ELF-1 (cell line): Measurements from ENCODE around the gene RNU7-1.
A peak's percentile ranks its signal among the peaks of the same experiment; 100 is the strongest.

Experiments used
- DNase-seq: peaks from one replicate; pipeline ENCODE4 v3.0.0-alpha.2; 2016; ENCODE audit warnings: low read depth, low spot score

The RNU7-1 gene

GRCh38 chr12:6936636-6937480, 6.8 kb upstream of the RNU7-1 start:
- DNase-seq = peak; percentile 32

- DNase-seq = peak; percentile 98
Observed at GRCh38 chr12:6937481-6938352, 5.9 kb upstream of the RNU7-1 start.

DNA sequence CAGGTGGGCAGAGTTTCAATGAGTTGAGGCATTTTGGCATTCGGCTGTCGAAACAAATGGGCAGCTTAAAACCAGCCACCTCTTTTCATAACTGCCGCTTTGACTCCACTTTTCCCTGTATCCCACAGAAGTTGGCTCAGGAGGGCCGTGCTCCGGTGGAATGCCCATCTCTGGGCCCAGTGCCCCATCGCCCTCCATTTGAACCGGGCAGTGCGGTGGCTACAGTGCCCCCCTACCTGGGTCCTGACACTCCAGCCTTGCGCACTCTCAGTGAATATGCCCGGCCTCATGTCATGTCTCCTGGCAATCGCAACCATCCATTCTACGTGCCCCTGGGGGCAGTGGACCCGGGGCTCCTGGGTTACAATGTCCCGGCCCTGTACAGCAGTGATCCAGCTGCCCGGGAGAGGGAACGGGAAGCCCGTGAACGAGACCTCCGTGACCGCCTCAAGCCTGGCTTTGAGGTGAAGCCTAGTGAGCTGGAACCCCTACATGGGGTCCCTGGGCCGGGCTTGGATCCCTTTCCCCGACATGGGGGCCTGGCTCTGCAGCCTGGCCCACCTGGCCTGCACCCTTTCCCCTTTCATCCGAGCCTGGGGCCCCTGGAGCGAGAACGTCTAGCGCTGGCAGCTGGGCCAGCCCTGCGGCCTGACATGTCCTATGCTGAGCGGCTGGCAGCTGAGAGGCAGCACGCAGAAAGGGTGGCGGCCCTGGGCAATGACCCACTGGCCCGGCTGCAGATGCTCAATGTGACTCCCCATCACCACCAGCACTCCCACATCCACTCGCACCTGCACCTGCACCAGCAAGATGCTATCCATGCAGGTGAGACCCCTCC, 5.0 kb upstream of the RNU7-1 start:
- no peak for DNase-seq

GRCh38 chr12:6939191-6939540, 4.5 kb upstream of the RNU7-1 start:
- no peak for DNase-seq

GRCh38 chr12:6941267-6941666, 2.3 kb upstream of the RNU7-1 start:
- no peak for DNase-seq

- DNase-seq = no peak
Observed at GRCh38 chr12:6941782-6942181, 1.8 kb upstream of the RNU7-1 start.

- DNase-seq = no peak
Observed at GRCh38 chr12:6942331-6942665, 1.3 kb upstream of the RNU7-1 start.

GRCh38 chr12:6943389-6943721, 261 bp upstream of the RNU7-1 start:
- peak; percentile 93 for DNase-seq

GRCh38 chr12:6944381-6945186, 968 bp downstream of the RNU7-1 start:
- peak; percentile 96 for DNase-seq

GRCh38 chr12:6945613-6946012, 2.0 kb downstream of the RNU7-1 start:
- no peak for DNase-seq

DNA sequence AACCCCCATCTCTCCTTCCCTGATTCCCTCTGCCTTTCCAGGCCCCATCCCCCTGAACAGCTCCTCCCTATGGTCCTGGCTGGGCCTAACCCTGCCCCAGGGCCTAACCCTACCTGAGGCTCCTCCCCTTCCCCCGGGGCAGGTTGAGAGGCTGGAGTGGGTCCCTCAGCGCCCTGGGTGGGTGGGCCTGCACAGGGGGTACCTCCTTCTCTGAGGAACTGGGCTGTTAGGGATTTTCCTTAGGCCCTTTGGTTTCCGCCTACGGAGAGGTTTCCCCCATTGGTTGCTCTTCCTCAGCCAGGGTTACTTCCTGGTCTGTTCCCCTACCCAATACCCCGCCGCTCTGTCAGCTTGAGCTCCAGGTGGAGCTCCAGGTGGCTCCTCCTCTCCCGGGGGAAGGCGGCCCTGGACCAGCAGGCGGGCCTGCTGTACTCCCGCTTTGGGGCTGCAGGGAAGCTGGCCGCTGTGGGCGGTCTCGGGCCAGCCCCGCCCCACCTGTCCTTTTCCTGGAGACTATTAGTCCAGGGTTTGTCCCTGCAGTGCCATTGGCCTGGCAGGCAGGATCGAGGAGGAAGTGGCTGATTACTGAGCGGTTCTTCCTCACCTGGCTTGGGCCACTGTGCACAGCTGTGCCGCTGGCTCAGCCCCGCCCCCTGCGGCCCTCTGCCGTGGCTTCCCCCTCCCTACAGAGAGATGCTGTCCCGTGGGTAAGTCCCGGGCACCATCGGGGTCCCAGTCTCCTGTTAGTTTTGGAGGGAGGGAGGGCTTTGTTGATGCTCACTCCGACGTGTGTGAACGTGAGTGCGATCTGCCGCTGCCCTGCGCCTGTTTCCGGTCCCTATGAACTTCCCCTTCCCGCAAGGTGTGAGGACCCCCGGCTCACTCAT, 2.7 kb downstream of the RNU7-1 start:
- DNase-seq = peak; percentile 98

DNA sequence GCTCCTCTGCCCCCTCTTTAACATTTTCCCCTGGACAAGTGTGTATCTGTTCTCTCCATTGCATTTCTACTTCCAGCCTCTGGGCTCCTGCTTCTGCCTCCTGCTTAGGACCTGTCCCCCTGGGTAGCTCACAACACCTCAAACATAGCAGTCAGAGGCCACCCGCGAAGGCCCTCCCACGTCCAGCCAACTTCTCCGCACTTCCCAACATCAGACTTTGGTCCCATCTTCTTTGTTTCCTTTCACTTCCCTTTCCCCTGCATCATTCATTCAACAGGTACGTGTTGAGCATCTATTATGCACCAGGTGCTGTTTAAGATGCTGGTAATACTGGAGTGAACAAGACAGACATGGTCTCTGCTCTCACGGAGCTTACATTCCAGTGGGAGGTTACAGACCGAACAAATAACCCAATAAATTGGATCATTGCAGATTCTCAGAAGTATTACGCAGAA, 3.3 kb downstream of the RNU7-1 start:
- no peak for DNase-seq

GRCh38 chr12:6947615-6948014, 4.0 kb downstream of the RNU7-1 start:
- DNase-seq = no peak

DNA sequence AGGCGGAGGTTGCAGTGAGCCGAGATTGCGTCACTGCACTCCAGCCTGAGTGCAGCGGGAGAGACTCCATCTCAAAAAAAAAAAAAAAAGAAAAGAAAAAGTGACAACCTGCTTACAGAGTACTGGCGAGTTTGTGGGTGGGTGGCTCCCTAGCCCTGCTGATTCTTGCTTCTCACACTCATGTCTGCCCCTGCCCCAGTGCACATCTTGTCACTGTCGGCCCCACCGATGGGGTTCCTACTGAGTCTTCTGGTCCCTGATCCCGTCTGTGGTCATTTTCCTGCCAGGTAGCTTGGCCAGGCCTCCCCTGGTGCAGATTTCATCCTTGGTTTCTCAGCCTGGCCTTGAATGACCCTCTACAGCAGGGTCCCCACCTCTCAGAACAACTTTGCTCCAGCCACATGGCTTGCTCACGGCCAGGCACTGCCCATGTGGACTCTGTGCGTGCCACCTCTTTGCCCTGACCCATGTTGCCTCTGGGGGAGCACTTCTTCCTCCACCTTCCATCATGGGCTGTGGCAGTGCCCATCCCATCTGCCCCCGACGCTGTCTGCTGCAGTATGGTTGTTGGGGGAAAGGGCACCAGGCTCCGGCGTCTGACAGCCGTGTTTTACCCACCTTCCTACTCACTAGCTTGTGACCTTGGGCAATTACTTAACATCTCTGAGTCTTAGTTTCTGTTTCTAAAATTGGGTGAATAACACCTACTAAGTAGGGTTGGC, 5.4 kb downstream of the RNU7-1 start:
- no peak for DNase-seq

- peak; percentile 39 for DNase-seq
Observed at GRCh38 chr12:6950401-6950801, 6.8 kb downstream of the RNU7-1 start.

- DNase-seq = no peak
Observed at GRCh38 chr12:6950811-6951540, 7.4 kb downstream of the RNU7-1 start, which contains the start of gene PTPN6. PTPN6 (plus strand) TSS chr12:6951356; CDS start chr12:6951513, 157 bp downstream.

GRCh38 chr12:6951551-6952120, 8.0 kb downstream of the RNU7-1 start:
- DNase-seq = no peak

GRCh38 chr12:6952121-6952862, 8.7 kb downstream of the RNU7-1 start:
- DNase-seq = no peak
